MG63 (cell line): ENCODE data around the gene MASP1. TPM values are rescaled to one million over a fixed set of nuclear protein-coding genes. Genes with fewer than 3 reads are reported as not detected.
"Not testable (repeated sequence)": the region's sequence is repeated elsewhere in the genome, so short reads cannot be mapped to it uniquely, and the experiment has no call there.

Experiments
- DNase-seq: peaks from one replicate; pipeline ENCODE4 v3.0.0-alpha.2; 2020
- H3K27me3 ChIP-seq: fragments of 250-450 bp; sonication (Bioruptor Pico); 2 replicates; pipeline ENCODE4 v1.5.1; 2020; ENCODE audit warnings: mild to moderate bottlenecking, moderate library complexity
- H3K36me3 ChIP-seq: fragments of 250-450 bp; sonication (Bioruptor Pico); 2 replicates; pipeline ENCODE4 v1.5.1; 2020; ENCODE audit warnings: mild to moderate bottlenecking, moderate library complexity
- H3K4me3 ChIP-seq: fragments of 250-450 bp; sonication (Bioruptor Pico); 2 replicates; pipeline ENCODE4 v1.5.1; 2020; ENCODE audit warnings: mild to moderate bottlenecking, moderate library complexity
- H3K9me3 ChIP-seq: fragments of 250-450 bp; sonication (Bioruptor Pico); 2 replicates; pipeline ENCODE4 v1.5.1; 2020; ENCODE audit warnings: mild to moderate bottlenecking, moderate library complexity
- total RNA-seq: library from RNA; depleted of rRNA; stranded (reverse); fragments of >200 nt; shearing (Covaris generic); gene quantifications from 2 replicates; pipeline ENCODE4 v1.2.3, GENCODE V29; 2014; ENCODE audit warnings: low replicate concordance

MASP1 gene
- total RNA-seq, 1 experiment from 2014 or later, result 96.8 TPM

DNA sequence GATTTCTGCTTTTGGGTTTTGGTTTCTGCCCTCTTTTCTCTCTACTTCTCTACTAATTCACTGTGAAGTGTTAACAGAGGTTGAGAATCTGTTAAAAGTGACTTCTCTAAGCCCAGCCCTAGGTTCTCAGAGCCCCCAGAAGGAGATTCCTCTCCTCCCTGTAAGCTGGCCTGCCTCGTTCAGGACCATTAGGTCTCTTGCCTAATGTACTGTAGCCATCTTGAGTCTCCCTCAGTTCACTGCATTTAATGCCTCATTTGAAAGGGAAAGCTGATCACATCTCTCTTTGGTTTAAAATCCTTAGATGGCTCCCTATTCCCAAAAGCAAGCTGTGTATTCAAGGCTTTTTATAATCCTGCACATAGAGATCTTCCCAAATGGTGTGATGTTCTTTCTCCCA, 77.9 kb downstream of the MASP1 start:
- H3K36me3 ChIP-seq, result no peaks in the 10 kb centered on the region
- H3K4me3 ChIP-seq, result no peak overlapping the region
- H3K9me3 ChIP-seq, result no peaks in the 10 kb centered on the region
- no peak for DNase-seq
- no peaks in the 10 kb centered on the region for H3K27me3 ChIP-seq

DNA sequence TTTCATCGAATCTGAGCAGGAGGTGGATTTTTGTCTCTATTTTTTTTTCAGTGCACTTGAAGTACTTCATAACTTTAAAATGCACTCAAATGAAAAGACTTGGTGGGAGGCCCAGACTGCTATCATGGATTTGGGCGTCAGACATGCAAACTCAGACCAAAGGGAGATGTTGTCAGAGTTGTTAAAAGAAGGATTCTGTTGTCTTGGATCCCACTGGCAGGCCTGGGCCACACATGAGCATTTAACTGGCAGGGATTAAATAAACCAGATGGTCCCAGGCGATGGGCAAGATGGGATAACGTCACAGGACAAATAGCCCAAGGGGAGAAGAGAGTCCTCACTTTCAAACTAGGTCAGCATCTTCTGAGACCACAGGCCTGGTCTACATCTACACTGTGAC, 78.8 kb downstream of the MASP1 start:
- Histone ChIP-seq H3K4me3 (no peak overlapping the region), H3K9me3 (peaks cover 3% of the 10 kb centered on the region), H3K36me3 (no peaks in the 10 kb centered on the region), H3K27me3 (no peaks in the 10 kb centered on the region)
- peak; percentile 38 for DNase-seq

DNA sequence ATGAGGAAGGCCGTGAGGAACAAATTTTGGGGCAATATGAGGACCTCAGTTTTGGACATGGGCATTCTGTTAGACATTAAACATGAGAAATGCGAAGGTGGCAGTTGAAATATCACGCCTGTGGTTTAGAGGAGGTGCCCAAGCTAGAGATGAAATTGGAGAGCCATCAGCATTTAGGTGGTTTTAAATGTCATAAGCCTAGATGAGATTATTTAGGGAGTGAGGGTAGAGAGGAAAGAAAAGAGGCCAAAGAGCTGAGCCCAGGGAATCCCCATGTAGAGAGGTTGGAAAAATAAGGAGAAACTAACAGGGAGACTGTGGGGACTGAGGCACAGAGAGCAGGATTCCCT, 79.4 kb downstream of the MASP1 start:
- H3K36me3 ChIP-seq, result no peaks in the 10 kb centered on the region; the same call in 1 of the 2 replicates
- peaks cover 8% of the 10 kb centered on the region for H3K9me3 ChIP-seq
- no peak for DNase-seq
- H3K4me3 ChIP-seq, result no peak overlapping the region
- no peaks in the 10 kb centered on the region for H3K27me3 ChIP-seq

DNA sequence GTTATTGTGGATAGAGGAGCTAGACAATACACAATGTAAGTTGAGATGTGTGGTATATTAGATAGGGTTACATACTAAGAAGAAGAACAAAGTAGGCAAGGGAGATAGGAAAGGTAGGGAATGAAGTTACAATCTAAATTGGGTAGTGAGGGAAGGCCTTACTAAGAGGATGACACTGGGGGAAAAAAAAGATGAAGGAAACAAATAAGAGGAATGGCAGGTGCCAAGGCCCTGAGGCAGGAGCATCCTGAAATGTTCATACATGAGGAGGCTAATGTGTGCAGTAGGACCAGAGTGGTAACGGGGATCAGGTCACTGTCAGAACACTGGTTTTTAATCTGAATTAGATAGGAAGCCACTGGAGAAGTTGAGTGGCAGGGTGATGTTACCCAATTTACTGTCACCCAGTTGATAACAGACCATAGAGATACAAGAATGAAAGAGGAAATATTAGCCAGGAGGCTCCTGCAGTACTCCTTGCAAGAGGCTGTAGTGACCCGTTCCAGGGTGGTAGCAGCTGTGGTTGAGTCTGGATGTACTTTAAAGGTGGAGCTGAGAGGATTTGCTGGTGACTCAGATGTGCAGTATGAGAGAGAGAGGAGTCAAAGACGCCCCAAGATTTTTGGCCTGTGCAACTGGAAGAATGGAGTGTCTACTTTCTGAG, 79.9 kb downstream of the MASP1 start:
- peaks cover 13% of the 10 kb centered on the region for H3K9me3 ChIP-seq
- H3K4me3 ChIP-seq, result no peak overlapping the region
- H3K27me3 ChIP-seq, result no peaks in the 10 kb centered on the region
- no peaks in the 10 kb centered on the region; the same call in 1 of the 2 replicates for H3K36me3 ChIP-seq
- DNase-seq, result peak; percentile 88

DNA sequence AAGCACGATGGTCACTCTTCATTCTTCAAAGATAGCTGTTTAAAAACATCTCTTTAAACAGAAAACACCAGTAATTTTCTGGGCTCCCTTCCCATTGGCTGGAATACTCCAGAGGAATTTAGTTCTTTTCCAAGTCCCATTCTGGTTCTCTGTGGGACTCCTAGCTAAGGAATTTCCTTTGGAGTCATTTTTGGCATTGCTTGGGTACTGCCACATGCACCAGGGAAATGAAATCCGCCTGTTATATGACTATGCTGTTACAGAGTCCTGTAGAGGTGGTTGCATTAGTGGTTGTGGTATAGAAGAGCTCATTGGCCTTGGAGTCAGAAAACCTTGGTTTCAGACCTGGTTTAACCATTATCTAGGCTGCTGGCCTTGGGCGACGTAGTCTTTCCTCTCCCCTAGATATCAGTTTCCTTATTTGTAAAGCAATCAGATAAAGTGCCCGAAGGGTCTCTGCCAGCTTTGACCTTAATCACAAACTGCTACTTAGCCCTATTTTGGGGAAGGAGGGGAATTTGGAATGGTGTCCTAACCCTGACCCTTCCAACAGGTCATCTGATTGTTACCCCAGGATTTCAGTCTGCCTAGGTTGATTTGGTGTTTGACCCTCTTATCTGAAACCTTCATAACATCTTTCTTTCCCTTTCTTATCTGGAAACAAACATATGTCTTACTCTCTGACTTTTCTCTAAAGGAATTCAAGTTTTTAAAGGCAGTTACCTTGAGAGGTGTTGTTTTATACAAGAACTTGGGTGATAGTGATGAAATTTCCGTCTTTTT, 80.8 kb downstream of the MASP1 start:
- DNase-seq, result peak; percentile 85
- no peaks in the 10 kb centered on the region for H3K27me3 ChIP-seq
- H3K36me3 ChIP-seq, result no peaks in the 10 kb centered on the region; the same call in 1 of the 2 replicates
- no peak overlapping the region for H3K4me3 ChIP-seq
- peaks cover 23% of the 10 kb centered on the region for H3K9me3 ChIP-seq

DNA sequence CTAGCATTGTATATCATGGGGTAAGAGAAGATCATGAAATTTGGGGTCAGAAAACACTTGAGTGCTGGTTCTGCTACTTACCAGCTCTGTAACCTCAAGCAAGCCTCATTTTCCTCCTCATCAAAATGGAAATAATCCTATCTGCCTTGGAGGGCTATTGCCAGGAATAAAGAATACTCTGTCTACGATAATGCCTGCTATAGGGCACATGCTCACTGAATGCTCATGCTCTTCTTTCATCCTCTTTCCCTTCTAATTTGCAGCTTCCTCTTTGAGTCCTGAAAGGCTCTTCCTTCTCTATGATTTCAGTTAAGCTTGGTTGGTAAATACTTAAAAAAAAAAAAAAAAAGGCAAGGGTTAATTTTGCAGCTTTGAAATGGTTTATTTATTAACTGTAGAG, 81.4 kb downstream of the MASP1 start:
- Histone ChIP-seq H3K4me3 (no peak overlapping the region), H3K36me3 (no peaks in the 10 kb centered on the region; the same call in 1 of the 2 replicates)
- no peak for DNase-seq

DNA sequence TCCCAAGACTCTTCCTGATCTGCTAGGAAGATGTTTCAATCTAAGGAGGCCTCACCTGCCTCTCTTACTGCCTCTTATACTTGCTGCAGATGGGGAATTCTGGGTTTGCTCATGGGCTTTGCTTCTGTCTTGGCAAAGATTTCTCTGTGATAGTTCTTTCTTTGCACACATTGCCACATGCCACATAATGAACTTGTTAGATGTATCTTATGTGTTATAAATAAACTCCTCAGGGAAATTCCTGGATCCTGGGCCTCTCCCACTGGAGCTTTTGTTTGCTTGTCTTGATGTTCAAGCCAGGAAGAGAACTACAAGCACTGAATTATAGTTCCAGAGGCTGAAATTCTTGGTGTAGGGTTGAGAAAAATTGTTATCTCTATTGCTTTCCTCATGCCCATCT, 82.0 kb downstream of the MASP1 start:
- peak; percentile 42 for DNase-seq
- Histone ChIP-seq H3K4me3 (no peak overlapping the region), H3K36me3 (no peaks in the 10 kb centered on the region; the same call in 1 of the 2 replicates), H3K27me3 (no peaks in the 10 kb centered on the region), H3K9me3 (peaks cover 30% of the 10 kb centered on the region)

More for the DNA sequence above, 81.4 kb downstream of the MASP1 start:
- Histone ChIP-seq H3K9me3 (peaks cover 29% of the 10 kb centered on the region), H3K27me3 (no peaks in the 10 kb centered on the region)

DNA sequence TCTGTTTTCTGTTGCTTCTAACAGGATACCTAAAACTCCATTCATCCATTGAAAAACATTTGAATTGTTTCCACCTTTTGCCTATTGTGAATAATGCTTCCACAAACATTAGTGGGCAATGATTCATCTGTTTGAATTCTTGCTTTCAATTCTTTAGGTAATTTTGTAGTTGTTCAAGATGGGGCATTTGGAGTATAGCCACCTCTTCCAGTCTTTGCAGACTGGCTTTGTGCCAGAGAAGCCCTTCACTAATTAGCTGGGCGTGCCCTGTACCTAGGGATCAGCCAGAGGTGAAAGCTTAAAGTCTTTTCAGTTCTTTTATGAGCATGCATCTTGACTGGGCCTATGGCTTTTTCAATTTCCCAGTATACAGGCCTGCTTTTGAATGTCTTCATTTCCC, 83.4 kb downstream of the MASP1 start:
- peak; percentile 90 for DNase-seq
- Histone ChIP-seq H3K4me3 (no peak overlapping the region), H3K9me3 (peaks cover 32% of the 10 kb centered on the region), H3K27me3 (no peaks in the 10 kb centered on the region), H3K36me3 (no peaks in the 10 kb centered on the region; the same call in 1 of the 2 replicates)

DNA sequence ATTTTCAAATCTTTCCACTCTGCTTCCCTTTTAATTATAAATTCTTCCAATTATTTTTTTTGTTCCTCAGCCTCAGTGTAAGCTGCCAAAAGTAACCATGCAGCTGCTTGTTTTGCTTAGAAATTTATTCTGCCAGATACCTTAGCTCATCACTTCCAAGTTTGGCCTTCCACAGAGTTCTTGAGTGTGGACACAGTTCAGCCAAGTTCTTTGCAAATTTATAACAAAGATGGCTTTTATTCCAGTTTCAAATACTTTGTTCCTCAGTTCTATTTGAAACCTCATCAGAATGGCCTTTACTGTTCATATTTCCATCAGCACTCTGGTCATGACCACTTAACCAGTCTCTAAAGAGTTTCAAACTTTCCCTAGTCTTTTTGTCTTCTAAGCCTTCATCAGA, 83.9 kb downstream of the MASP1 start:
- Histone ChIP-seq H3K9me3 (peaks cover 32% of the 10 kb centered on the region), H3K36me3 (no peaks in the 10 kb centered on the region; the same call in 1 of the 2 replicates), H3K4me3 (no peak overlapping the region), H3K27me3 (no peaks in the 10 kb centered on the region)
- no peak for DNase-seq

DNA sequence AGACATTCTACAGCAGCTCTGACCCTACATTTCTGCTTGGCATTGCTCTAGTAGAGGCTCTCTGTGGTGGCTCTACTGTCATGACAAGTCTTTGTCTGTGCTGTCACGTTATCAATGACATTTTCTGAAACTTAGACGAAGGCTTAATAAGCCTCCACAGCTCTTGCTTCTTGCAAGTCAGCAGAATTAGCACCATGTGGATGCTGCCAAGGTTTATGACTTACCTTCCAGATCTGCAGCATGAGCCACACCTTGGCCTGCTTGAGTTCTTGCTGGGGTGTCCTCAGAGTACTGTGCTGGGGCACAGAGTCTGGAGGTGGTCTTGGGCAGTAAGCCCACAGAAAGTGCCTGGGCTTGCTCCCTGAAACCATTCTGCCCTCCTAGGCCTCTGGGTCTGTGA, 84.5 kb downstream of the MASP1 start:
- Histone ChIP-seq H3K27me3 (no peaks in the 10 kb centered on the region), H3K9me3 (peaks cover 32% of the 10 kb centered on the region), H3K36me3 (no peaks in the 10 kb centered on the region; the same call in 1 of the 2 replicates), H3K4me3 (no peak overlapping the region)
- no peak for DNase-seq

DNA sequence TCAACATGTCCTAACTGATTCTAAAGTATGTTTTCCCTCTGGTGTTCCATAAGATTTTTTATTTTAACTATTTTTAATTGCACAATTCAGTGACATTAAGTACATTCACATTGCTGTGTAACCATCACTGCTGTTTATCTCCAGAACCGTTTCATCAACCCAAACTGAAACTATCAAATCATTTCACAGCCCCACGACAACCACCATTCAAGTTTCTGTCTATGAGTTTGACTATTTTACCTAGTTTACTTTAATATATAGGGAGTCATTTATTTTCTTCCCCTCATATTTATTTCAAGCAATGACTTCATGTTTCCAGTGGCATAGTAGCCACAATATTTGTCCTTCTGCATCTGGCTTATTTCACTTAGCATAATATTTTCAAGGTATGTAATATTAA, 85.9 kb downstream of the MASP1 start:
- Histone ChIP-seq H3K9me3 (peaks cover 32% of the 10 kb centered on the region), H3K4me3 (no peak overlapping the region), H3K27me3 (no peaks in the 10 kb centered on the region), H3K36me3 (no peaks in the 10 kb centered on the region; the same call in 1 of the 2 replicates)
- no peak for DNase-seq

DNA sequence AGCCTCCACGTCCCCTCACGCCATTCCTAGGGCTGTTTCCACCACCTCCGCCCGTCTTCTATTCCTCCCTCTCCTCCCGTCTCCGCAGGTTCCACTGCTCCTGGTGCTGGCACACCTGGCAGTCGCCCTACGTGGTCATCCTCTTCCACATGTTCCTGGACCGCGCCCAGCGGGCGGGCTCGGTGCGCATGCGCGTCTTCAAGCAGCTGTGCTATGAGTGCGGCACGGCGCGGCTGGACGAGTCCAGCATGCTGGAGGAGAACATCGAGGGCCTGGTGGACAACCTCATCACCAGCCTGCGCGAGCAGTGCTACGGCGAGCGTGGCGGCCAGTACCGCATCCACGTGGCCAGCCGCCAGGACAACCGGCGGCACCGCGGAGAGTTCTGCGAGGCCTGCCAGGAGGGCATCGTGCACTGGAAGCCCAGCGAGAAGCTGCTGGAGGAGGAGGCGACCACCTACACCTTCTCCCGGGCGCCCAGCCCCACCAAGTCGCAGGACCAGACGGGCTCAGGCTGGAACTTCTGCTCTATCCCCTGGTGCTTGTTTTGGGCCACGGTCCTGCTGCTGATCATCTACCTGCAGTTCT, 92.0 kb downstream of the MASP1 start:
- not testable (repeated sequence) for H3K27me3 ChIP-seq, DNase-seq, H3K4me3 ChIP-seq, H3K9me3 ChIP-seq, H3K36me3 ChIP-seq

DNA sequence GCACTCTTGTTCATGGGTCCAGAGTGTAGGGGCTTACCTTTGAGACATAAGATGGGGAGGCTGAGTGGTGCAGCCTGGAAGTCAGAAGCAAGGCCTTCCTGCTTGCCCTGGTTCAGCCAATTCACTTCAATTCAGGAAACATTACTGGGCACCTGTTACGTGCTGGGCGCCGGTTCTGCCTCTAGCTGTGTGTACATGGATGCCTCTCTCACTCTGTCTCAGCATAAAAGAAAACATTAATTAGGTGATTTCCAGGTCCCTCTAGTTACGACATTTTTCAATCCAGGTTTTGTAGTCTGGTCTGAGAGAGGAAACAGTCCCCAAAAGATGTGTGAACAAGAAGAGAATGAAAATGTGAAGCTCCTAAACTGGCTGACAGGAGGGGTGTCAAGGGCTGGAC, 93.0 kb downstream of the MASP1 start:
- Histone ChIP-seq H3K4me3 (no peak overlapping the region), H3K36me3 (no peaks in the 10 kb centered on the region), H3K27me3 (no peaks in the 10 kb centered on the region), H3K9me3 (no peaks in the 10 kb centered on the region)
- DNase-seq, result no peak

DNA sequence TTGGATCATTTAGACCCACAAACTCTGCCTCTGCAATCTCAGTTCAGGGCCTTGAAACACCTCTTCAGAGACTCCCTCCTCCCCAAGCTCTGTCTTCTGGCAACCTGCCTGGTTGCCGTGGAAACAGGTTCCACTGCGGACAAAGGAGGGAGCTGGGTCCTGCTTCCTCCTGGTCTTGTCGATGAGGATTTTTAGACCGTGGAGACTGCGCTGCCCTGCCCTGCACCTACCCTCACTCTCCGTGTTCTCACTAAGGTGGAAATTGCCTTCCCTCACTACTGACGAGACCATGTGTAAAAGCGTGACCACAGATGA, 94.2 kb downstream of the MASP1 start, which contains the start of gene RTP1:
Gene RTP1 (plus strand): TSS at position 152 of the 315 bp plus-strand sequence. CDS start 30 bp downstream, at position 182.
- Histone ChIP-seq H3K27me3 (no peaks in the 10 kb centered on the region), H3K9me3 (no peaks in the 10 kb centered on the region), H3K4me3 (no peak within 1 kb of the TSS), H3K36me3 (no peaks in the 10 kb centered on the region)
- no peak for DNase-seq

DNA sequence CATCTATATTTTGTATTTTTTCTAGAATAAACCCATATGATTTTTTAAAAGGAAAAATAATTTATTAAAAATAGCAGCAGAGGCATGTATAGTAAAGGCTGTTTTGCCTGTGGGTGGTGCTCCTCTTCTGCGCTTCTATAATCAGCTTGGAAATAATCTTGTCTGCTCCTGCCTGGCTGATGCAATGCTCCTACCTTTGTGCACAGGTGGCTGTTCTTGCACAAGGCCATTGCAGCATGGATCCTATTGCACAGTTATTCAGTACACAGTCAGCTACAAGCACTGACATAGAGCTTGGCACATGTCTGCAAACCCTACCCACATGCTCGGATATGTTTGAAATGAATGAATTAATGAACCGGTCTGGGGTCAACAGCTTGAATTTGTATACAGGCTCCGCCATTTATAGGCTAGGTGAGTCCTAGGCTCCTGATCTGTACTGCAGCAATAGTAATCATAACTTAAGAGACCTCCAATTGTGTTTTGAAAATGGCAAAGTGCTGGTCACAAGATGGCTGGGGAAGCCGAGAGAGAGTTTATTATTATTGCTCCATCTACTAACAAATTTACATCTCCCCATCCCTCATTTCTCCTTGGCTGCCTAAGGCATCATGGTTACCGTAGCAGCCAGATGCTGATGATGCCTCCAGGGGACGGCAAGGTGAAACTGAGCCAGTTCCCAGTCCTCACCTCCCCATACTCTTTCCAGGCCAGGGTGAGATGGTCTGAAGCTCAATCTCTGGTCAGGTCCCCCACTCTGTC, 94.8 kb downstream of the MASP1 start:
- Histone ChIP-seq H3K9me3 (peaks cover 1% of the 10 kb centered on the region; the same call in 1 of the 2 replicates), H3K36me3 (no peaks in the 10 kb centered on the region), H3K4me3 (no peak overlapping the region), H3K27me3 (no peaks in the 10 kb centered on the region)
- no peak for DNase-seq

DNA sequence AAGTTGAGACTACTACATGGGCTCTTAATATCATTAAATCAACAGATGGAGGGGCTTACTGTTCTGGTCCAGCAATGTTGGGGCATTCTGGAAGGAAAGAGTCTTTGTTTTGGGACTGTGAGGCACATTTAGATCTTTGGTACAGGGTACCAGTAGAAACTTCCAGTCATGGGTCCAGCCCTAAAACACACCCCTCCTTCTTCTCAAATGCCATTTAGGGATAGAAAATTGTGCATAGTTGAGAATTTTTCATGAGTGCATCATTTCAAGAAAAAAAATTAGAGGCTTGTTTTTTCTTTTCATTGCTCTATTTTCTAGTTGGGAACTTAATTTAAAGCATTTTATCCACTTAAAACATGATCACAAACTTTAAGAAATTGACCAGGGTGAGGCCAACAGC, 98.4 kb downstream of the MASP1 start:
- no peak for DNase-seq
- H3K9me3 ChIP-seq, result peaks cover 1% of the 10 kb centered on the region; the same call in 1 of the 2 replicates

DNA sequence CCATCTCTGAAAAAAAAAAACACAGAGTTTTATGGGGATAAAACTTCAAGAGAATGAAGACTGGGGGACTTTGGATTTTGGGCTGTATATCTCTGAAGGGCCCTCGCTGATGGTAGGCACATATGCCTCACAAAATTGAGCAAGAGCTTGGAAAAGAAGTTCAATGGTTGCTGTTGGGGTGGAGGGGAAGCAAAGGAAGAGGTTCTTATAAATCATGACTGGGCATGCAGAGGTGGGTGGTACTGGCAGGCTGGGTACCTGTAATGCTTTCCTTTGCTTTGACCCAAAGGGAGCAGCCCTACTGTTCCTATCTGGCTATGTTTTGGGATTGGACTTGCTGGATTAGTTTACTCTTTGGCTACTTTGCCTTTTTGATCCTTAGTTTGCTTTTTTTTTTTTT, 100.3 kb downstream of the MASP1 start:
- Histone ChIP-seq H3K4me3 (no peak overlapping the region), H3K36me3 (no peaks in the 10 kb centered on the region), H3K27me3 (no peaks in the 10 kb centered on the region), H3K9me3 (peaks cover 1% of the 10 kb centered on the region; the same call in 1 of the 2 replicates)
- DNase-seq, result no peak

More for the DNA sequence above, 98.4 kb downstream of the MASP1 start:
- no peaks in the 10 kb centered on the region for H3K36me3 ChIP-seq
- H3K27me3 ChIP-seq, result no peaks in the 10 kb centered on the region
- no peak overlapping the region for H3K4me3 ChIP-seq
